GM12891 (cell line): ENCODE results near the gene SLC9A9.
A peak's percentile ranks its signal among the peaks of the same experiment; 100 is the strongest.
"Not testable (repeated sequence)": the region's sequence is repeated elsewhere in the genome, so short reads cannot be mapped to it uniquely, and the experiment has no call there.

ENCODE experiments used
- DNase-seq: peaks from one replicate; pipeline ENCODE4 v3.0.0; 2011; ENCODE audit warnings: low spot score; ENCODE audit not compliant: insufficient read length
- FAIRE-seq: peaks from 2 replicates; lab custom pipeline; 2011; peaks lifted over from hg19 to GRCh38; lab: Jason Lieb, UNC
- PAX5 ChIP-seq: IDR thresholded peaks from 2 replicates; pipeline ENCODE4 v1.6.1; 2011; ENCODE audit warnings: low read length, moderate library complexity, mild to moderate bottlenecking; ENCODE audit not compliant: insufficient read depth, severe bottlenecking
- POLR2A ChIP-seq: IDR thresholded peaks from 2 replicates; pipeline ENCODE4 v1.6.1; 2011; ENCODE audit warnings: low read depth, low read length, control low read depth
- POLR2AphosphoS5 ChIP-seq: IDR thresholded peaks from 2 replicates; pipeline ENCODE4 v1.6.1; 2011; ENCODE audit warnings: low read depth, low read length, control low read depth
- POU2F2 ChIP-seq: IDR thresholded peaks from 2 replicates; pipeline ENCODE4 v1.6.1; 2011; ENCODE audit warnings: low read depth, mild to moderate bottlenecking, control low read depth, low read length, moderate library complexity
- SPI1 ChIP-seq: IDR thresholded peaks from 2 replicates; pipeline ENCODE4 v1.6.1; 2011; ENCODE audit warnings: low read depth, low read length, control low read depth
- TAF1 ChIP-seq: IDR thresholded peaks from 2 replicates; pipeline ENCODE4 v1.6.1; 2011; ENCODE audit warnings: low read depth, low read length, control low read depth

SLC9A9 gene

DNA sequence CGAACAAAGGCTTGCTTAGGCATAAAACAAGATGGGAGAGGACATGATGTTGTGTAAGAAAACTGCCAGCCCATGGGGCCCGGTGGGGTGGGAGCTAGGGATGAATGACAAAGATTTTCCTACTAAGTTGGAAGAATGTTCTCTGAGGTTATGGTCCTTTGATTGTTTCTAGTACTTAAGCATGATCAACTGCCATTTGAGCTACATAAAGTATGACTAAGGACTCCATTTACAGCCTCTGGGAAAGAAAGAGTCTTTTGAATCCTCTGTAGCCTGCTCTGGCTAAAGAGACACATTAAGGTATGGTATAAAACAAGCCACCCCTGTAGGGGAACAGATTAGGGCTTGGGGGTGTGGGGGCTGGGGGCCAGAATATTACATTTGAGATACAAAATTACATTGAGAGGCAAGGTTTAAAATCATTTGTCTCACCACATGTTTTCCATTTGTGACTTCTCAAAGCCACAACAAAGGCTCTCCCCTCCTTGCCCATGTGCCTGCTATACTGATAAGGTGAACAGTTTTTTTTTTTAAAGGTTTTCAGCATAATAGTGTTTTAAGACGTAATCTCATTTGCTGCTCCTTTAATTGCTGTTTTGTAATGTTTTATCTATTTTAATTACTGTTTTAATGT, 405.3 kb downstream of the SLC9A9 start:
- DNase-seq, result no peak
- FAIRE-seq, result no peak
- TF ChIP-seq POLR2AphosphoS5 (no peak), PAX5 (no peak), POLR2A (no peak), SPI1 (no peak), TAF1 (no peak), POU2F2 (no peak)

DNA sequence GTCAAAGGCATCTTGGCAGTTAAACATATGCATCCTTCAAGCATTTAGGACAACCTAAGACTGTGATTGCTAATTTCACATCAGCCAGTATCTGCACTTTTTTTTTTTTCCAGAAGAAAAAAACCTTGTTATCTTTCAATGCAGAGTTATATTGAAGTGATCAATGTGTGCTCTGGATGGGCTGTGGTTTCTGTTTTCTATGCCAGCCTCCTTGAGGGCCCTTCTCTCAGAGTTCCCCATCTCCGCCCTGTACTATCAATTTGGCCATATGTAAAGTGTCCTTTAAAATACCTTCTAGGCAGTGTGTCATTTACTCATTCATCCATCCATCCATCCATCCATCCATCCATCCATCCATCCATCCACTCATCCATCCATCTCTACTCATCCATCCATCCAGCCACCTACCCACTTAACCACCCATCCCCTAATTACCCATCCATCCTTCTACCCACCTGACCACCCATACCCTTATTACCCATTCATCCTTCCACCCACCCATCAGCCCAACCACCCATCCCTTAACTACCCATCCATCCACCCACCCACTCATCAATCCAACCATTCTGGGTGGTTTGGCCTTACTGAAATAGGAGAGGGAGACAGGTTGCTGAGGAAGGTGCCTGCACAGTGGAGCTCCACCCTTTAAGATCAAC, 406.6 kb downstream of the SLC9A9 start:
- DNase-seq (no peak), FAIRE-seq (no peak)
- no peak for TF ChIP-seq TAF1
- TF ChIP-seq SPI1, result no peak

GRCh38 chr3:143439817-143440216, 408.5 kb downstream of the SLC9A9 start:
- FAIRE-seq (no peak), DNase-seq (no peak)
- TF ChIP-seq POU2F2, result no peak
- no peak for TF ChIP-seq SPI1
- TF ChIP-seq PAX5, result no peak
- no peak for TF ChIP-seq POLR2AphosphoS5
- no peak for TF ChIP-seq POLR2A
- no peak for TF ChIP-seq TAF1

GRCh38 chr3:143437405-143437804, 410.9 kb downstream of the SLC9A9 start:
- TF ChIP-seq PAX5, result no peak
- no peak for TF ChIP-seq TAF1
- no peak for TF ChIP-seq POLR2A
- TF ChIP-seq SPI1, result no peak
- TF ChIP-seq POU2F2, result no peak
- no peak for TF ChIP-seq POLR2AphosphoS5
- FAIRE-seq (no peak), DNase-seq (no peak)

DNA sequence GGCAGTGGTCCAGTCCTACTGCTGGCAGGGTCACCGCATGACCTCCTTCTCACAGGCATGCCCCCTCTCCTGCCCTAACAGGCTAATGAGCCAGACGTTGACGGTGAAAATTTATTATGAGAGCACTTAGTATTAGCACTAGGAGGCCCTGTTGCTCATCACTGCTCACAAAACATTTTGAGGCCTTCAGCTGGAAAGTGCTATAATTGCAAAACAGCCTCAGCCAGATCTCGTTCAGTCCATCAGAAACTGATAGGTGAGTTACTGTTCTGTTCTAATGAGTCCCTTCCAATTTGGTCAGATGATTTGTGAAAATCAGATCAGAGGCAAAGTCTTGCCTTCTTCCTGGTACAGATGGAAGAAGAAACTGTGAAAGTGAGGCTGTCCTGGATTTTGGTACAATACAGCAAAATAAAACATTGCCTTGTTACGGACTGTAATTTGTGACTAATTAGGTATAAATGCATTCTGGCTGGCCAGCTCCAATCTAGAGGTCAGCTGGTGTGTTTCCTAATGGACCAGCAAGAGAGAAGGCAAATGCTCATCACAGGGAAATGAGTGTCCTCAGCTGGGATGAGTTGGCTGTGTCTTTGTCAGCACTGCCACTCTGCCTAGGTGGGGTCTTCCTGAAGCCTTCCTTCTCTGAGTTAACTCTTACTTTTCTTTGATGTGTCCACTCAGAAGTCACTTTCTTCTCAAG, 411.9 kb downstream of the SLC9A9 start:
- TF ChIP-seq TAF1, result no peak
- no peak for TF ChIP-seq POLR2AphosphoS5
- TF ChIP-seq POU2F2, result no peak
- DNase-seq (no peak), FAIRE-seq (peak; percentile 26)

DNA sequence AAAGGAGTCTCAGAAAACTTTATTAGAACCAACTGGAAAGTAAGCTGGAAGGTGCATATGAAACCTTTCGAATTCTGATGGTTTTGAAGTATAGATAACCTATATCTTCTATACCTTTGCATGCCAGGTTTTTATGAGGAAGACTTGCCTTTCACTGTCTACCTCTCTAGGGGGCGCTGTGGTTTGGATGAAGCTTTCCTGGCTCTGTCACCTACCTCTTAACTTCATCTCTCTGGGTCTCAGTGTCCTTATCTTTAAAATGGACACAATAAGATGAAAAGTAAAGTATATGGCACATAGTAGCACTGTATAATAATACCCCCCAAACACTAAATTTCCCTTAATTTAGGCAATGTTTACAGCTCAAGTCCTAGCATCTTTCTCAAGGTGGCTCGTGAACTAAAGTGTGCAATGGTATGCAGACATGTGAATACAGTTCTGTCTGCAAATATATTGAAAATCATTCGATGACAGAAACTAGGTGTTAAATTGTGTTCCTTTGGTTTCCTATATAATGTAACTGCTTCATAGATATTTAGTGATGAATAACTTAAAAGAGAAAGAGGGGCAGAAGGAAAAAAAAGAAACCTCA, 414.4 kb downstream of the SLC9A9 start:
- FAIRE-seq (no peak), DNase-seq (no peak)
- TF ChIP-seq POU2F2 (no peak), SPI1 (no peak), TAF1 (no peak), PAX5 (no peak), POLR2AphosphoS5 (no peak), POLR2A (no peak)

DNA sequence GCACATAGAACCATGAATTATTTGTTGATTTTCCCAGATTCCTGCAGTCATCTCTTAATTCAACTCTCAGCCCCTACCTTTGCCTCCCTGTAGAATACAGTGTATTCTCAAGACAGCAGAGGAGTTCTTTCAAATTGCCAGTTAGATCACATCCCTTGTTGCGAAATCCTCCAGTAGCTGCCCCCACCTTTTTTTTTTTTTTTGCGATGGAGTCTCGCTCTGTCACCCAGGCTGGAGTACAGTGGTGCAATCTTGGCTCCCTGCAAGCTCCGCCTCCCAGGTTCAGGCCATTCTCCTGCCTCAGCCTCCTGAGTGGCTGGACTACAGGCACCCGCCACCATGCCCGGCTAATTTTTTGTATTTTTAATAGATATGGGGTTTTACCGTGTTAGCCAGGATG, 417.0 kb downstream of the SLC9A9 start:
- not testable (repeated sequence) for DNase-seq, FAIRE-seq

GRCh38 chr3:143430568-143430967, 417.7 kb downstream of the SLC9A9 start:
- no peak for TF ChIP-seq SPI1
- TF ChIP-seq PAX5, result no peak
- no peak for TF ChIP-seq TAF1
- TF ChIP-seq POLR2A, result no peak
- no peak for TF ChIP-seq POU2F2
- no peak for TF ChIP-seq POLR2AphosphoS5
- FAIRE-seq (peak; percentile 16), DNase-seq (no peak)

DNA sequence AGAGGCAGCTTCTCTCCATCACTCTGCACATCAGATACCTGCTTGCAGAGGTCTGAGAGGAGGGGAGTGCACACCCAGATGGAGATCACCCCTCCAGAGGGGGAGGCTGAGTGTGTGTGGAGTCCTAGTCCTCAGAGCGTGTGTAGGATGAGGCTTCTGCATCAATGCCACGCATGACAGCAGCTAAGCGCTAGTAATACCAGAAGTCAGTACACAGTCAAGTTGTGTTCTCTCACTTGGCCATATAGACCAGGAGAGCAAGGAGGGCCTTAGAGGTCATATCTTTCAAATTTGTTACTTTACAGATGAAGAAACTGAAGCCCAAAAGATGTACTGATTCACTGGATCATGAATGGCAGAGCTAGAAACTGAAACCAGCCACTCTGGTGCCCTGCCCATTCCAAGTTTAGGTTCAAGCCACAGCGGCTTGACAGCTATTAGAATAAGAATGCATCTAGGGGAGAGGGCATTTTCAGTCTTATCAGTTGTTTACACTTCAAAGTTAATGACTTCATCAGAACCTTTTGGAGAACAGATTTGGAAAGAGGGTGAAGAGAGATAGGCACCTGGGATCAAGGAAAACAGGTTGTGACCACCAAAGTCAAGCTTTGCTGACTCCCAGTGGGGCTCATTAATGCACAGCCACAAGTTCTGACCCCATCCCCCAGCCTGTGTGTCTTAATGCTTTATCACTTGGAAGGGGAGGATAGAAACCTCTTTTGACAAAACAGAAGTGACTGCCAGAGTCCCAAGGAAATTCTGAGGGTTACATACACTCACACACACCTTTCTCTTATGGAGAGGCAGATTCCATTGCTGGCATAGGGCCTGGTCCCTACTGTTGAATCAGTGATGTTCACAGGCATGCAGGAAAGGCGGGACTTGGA, 418.4 kb downstream of the SLC9A9 start:
- peak; percentile 86 for FAIRE-seq
- DNase-seq, result no peak
- TF ChIP-seq POU2F2, result no peak
- TF ChIP-seq POLR2A, result no peak
- no peak for TF ChIP-seq PAX5
- no peak for TF ChIP-seq TAF1
- no peak for TF ChIP-seq SPI1
- no peak for TF ChIP-seq POLR2AphosphoS5
